ENCODE results near the gene STON2. TPM values are rescaled to one million over a fixed set of nuclear protein-coding genes. Genes with fewer than 3 reads are reported as not detected.

STON2 gene
- total and polyA plus RNA-seq, 2 of the 13 experiments (the other 11 are each of a cell fraction or from before 2014, with no cell fraction given), result 2.1 to 11.0 TPM

DNA sequence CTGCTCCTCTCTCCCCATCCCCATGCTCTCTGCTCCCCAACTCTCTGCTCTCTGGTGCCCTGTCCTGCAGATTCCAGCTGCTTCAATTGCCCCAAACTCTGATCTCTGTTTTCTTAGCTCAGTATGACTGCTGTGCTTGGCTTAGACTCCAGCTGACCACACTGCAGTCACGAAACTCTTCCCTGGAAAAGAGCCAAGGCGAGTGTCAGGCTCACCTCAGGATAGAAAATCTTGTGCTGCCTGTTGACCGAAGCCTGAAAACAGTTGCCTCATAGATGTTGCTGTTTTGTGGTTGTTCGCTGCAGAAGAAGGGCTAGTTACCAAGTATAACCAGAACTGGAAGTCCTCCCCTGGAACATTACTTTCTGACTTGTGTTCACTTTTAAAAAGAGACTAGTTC lies 6.7 kb upstream of the STON2 start:
- H2AFZ ChIP-seq (ENCODE audit: low read length), result no peak overlapping the region
- H3K79me2 ChIP-seq (ENCODE audit: insufficient read depth, low read length), result no peaks in the 10 kb centered on the region
- H3K4me2 ChIP-seq (ENCODE audit: low read depth, low read length), result no peak overlapping the region
- DNase-seq (ENCODE audit: low spot score) (peak; percentile 11), ATAC-seq (no peak; the same call in 2 of the 3 replicates), FAIRE-seq (no peak)
- H3K4me3 ChIP-seq (replicated peaks in 1 of 3; ENCODE audit: insufficient read depth in 1 of 3, low read depth in 2 of 3, low read length in 3 of 3), result no peak overlapping the region
- H4K20me1 ChIP-seq (ENCODE audit: insufficient read depth, low read length), result no peaks in the 10 kb centered on the region
- CTCF ChIA-PET (ENCODE audit: low intra/inter-chr PET ratio, low total read pairs), result no interaction called here
- no peaks in the 10 kb centered on the region for H3K9me3 ChIP-seq (ENCODE audit: low read length)
- intact Hi-C loops (cut with micrococcal nuclease; ENCODE audit: unreplicated experiment), result no loop called here
- WGBS (ENCODE audit: low lambda C conversion rate), result 77% methylated on average over 3 of the region's 4 CpGs
- BruUV-seq (replicated peaks), result no TSS peak
- no peak overlapping the region for H3K27ac ChIP-seq (ENCODE audit: extremely low read length, insufficient read depth, low read length)
- no peaks in the 10 kb centered on the region for H3K27me3 ChIP-seq (ENCODE audit: control insufficient read depth in 1 of 2, insufficient read depth in 2 of 2, low read length in 2 of 2)
- POLR2A ChIA-PET, result interaction anchor here (1.2 kb wide), 1 partner anchor 103 kb away, joined by 3 read pairs; no protein-coding TSS in a partner anchor
- H3K36me3 ChIP-seq (replicated peaks in 1 of 2; ENCODE audit: control insufficient read depth in 1 of 2, insufficient read depth in 2 of 2, low read length in 2 of 2), result no peaks in the 10 kb centered on the region
- peaks cover 22% of the 10 kb centered on the region for H3K4me1 ChIP-seq (ENCODE audit: insufficient read depth, low read length)
- H3K9ac ChIP-seq (ENCODE audit: insufficient read depth, low read depth, low read length), result no peak overlapping the region
- in situ Hi-C loops (cut with HindIII; ENCODE audit: extremely low pct_ligation_motif_present, low pct_unique_long_range_greater_than_20kb), result no loop called here
- TF ChIP-seq RNF219 (CRISPR knock-in tag; IDR thresholded peaks at IDR 0.05) (no peak), KLF6 (CRISPR knock-in tag; IDR thresholded peaks at IDR 0.05) (no peak), MATR3 (CRISPR knock-in tag; IDR thresholded peaks at IDR 0.05) (no peak), TARDBP (CRISPR knock-in tag; IDR thresholded peaks at IDR 0.05) (no peak), MED13 (CRISPR knock-in tag; IDR thresholded peaks at IDR 0.05) (no peak), CBFB (CRISPR knock-in tag; IDR thresholded peaks at IDR 0.05) (no peak), ZNF674 (CRISPR knock-in tag; IDR thresholded peaks at IDR 0.05; ENCODE audit: low read depth) (no peak), ZNF839 (CRISPR knock-in tag; IDR thresholded peaks at IDR 0.05; ENCODE audit: borderline replicate concordance) (no peak), ZFX (CRISPR knock-in tag; IDR thresholded peaks at IDR 0.05; ENCODE audit: low read depth) (no peak), ZFP62 (CRISPR knock-in tag; IDR thresholded peaks at IDR 0.05) (no peak), NFE2L1 (CRISPR knock-in tag; IDR thresholded peaks at IDR 0.05; ENCODE audit: borderline replicate concordance) (no peak), HNRNPUL1 (IDR thresholded peaks at IDR 0.05; ENCODE audit: low read depth, low read length) (no peak), ZMYM2 (CRISPR knock-in tag; IDR thresholded peaks at IDR 0.05) (no peak), THYN1 (CRISPR knock-in tag; IDR thresholded peaks at IDR 0.05; ENCODE audit: borderline replicate concordance, low read depth) (no peak)
- TF ChIP-seq, protein P1, sequence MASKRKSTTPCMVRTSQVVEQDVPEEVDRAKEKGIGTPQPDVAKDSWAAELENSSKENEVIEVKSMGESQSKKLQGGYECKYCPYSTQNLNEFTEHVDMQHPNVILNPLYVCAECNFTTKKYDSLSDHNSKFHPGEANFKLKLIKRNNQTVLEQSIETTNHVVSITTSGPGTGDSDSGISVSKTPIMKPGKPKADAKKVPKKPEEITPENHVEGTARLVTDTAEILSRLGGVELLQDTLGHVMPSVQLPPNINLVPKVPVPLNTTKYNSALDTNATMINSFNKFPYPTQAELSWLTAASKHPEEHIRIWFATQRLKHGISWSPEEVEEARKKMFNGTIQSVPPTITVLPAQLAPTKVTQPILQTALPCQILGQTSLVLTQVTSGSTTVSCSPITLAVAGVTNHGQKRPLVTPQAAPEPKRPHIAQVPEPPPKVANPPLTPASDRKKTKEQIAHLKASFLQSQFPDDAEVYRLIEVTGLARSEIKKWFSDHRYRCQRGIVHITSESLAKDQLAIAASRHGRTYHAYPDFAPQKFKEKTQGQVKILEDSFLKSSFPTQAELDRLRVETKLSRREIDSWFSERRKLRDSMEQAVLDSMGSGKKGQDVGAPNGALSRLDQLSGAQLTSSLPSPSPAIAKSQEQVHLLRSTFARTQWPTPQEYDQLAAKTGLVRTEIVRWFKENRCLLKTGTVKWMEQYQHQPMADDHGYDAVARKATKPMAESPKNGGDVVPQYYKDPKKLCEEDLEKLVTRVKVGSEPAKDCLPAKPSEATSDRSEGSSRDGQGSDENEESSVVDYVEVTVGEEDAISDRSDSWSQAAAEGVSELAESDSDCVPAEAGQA (IDR thresholded peaks at IDR 0.05; ENCODE audit: low read depth), result no peak
- TF ChIP-seq, protein P1 (CRISPR knock-in tag; IDR thresholded peaks at IDR 0.05; ENCODE audit: borderline replicate concordance), result no peak
- TF ChIP-seq, protein P2, sequence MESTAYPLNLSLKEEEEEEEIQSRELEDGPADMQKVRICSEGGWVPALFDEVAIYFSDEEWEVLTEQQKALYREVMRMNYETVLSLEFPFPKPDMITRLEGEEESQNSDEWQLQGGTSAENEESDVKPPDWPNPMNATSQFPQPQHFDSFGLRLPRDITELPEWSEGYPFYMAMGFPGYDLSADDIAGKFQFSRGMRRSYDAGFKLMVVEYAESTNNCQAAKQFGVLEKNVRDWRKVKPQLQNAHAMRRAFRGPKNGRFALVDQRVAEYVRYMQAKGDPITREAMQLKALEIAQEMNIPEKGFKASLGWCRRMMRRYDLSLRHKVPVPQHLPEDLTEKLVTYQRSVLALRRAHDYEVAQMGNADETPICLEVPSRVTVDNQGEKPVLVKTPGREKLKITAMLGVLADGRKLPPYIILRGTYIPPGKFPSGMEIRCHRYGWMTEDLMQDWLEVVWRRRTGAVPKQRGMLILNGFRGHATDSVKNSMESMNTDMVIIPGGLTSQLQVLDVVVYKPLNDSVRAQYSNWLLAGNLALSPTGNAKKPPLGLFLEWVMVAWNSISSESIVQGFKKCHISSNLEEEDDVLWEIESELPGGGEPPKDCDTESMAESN (CRISPR knock-in tag; conservative IDR thresholded peaks at IDR 0.05), result no peak
